SIG-M5 (cell line): ENCODE results near the gene WDR75.
"Not testable (repeated sequence)": the region's sequence is repeated elsewhere in the genome, so short reads cannot be mapped to it uniquely, and the experiment has no call there.

Source experiments
- DNase-seq: peaks from one replicate; lab custom pipeline; 2025; lab: John Stamatoyannopoulos, UW

WDR75 gene

DNA sequence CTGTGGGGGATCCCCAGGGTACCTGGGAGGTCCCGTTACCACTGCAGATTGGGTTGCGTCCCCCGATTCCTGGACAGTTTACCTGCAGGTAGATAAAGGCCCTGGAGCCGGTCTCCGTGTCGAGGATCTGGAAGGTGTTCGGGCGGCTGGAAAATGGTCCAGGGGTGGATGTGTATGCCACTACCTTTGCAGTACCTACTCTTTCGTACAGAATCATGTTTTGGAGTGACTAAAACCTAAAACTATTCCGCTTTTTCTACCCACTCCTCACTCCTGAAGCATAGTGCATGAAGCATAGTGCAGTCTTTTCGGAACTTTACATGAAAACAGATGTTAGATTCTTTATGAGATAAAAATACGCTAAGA lies 418 bp downstream of the WDR75 start:
- DNase-seq = no peak

DNA sequence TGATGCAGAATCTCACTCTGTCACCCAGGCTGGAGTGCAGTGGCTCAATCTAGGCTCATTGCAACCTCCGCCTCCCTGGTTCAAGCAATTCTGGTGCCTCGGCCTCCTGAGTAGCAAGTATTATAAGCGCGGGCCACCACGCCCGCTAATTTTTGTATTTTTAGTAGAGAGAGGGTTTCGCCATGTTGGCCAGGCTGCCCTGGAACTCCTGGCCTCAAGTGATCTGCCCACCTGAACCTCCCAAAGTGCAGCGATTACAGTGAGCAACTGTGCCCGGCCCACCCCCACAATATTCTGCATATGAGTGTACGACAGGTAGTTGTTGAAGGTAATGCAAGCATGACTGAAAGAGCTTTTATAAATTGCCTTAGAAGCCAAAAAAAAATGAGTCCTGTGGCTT lies 1.2 kb downstream of the WDR75 start:
- DNase-seq = no peak

- DNase-seq = no peak
These were observed 3.0 kb downstream of the WDR75 start for GRCh38 chr2:189444322-189444721.

DNA sequence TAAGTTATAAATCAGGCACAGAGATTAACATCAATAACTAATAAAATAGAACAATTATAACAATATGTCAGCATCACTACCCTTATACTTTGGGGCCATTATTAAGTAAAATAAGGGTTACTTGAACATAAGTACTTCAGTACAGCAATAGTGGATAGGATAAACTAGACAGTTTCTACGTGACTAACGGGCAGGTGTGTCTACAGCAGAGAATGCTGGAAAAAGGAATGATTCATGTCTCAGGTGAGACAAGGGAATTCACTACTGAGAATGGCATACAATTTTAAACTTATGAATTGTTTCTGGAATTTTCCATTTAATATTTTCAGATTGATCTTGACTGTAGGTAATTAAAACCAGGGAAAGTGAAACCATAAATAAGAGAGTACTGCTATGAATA lies 5.5 kb downstream of the WDR75 start:
- no peak for DNase-seq

DNA sequence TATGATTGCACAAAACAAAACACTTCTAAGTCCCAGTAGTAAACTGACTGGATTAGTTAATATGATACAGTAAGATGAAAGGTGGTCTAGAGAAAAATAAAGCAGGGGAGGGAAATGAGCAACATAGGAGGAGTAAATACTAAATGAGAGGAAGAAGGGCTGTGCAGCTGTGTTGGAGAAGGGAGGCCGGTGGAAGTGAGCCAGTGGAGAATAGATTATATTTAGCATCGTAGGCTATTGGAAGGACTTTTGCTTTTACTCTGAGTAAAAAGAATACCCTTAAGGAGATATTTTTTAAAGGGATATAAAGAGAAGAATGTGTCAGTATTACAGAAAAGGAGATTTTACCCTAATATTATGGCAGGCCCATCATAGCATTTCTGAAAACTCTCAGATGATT lies 12.7 kb downstream of the WDR75 start:
- no peak for DNase-seq

- DNase-seq = no peak
These were observed 23.8 kb downstream of the WDR75 start for GRCh38 chr2:189465076-189465475.

DNA sequence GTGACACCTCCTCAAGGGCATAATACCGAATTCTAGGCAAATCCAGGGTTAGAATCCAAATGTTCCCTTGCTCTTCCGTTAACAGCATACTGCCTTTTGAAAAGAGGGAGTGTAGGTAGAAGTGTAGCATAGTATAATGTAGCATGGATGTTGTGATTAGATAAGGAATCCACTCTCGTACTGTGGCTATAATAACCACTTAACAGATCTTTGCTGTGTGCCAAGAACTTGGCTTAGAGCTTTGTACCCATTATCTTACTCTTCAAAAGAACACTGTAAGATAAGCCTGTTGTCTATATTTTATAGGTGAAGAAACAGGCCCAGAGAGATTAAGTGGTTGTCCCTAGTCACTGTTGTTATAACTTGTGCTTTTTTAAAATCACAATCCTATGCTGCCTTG lies 24.2 kb downstream of the WDR75 start:
- no peak for DNase-seq

- no peak for DNase-seq
These were observed 24.8 kb downstream of the WDR75 start for GRCh38 chr2:189466046-189466445.

DNA sequence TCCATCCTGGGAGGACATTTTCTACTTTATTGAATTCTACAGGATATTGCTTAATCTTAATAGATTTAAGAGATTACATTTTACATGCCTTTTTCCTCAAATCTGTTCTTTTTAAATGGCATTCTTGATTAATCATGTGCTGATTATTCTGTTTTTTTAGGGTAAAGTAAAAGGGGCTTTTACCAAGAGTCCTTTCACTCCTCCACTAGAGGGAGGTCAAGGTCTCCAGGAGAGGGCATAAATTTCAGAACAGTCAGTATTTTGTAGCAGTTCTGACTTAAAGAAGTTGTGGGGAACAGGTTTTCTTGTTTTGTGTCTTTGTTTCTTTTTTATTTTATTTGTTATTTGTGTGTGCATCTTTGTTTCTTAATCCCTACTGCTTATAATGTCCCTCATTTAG lies 25.4 kb downstream of the WDR75 start:
- DNase-seq = no peak

GRCh38 chr2:189467160-189467559 lies 25.9 kb downstream of the WDR75 start:
- DNase-seq = no peak

DNA sequence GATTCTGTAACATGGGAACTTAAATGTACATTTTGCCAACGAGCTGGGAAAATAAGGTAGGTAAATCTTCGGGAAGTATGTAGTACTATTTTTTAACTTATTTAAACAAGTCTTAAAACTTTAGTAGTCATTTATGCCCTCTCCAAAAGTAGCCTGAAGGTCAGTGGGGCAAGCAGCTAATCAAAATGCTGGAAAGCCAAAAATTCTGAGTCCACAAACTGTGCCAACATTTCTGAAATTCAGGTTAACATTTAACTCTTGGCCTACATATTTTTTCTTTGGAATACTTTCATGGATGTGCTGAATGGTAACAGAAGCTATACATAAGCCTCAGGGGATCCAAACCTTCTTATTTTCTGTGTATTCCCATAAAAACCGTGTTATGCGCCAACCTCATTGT lies 26.3 kb downstream of the WDR75 start:
- DNase-seq = no peak

DNA sequence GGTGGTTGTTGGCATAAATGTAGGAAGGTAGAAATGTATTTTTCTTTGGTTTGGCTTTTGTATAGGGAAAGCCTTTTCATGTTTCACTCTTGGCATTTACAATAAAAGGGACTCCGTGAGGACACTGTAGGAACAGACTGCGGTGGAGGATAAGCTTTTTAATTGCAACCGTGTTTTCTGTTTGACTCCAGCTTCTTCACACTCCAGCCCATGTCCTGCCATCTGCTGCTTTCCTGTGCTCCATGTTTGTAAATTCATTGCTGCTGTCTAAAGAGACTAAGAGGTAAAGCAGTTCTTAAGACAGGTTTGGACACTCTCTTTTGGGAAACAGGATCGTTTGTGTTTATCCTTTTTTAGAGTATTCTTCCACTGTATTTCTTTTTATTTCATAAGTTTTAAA lies 33.3 kb downstream of the WDR75 start:
- DNase-seq = no peak

- DNase-seq = no peak
These were observed 36.5 kb downstream of the WDR75 start for GRCh38 chr2:189477756-189478155.

DNA sequence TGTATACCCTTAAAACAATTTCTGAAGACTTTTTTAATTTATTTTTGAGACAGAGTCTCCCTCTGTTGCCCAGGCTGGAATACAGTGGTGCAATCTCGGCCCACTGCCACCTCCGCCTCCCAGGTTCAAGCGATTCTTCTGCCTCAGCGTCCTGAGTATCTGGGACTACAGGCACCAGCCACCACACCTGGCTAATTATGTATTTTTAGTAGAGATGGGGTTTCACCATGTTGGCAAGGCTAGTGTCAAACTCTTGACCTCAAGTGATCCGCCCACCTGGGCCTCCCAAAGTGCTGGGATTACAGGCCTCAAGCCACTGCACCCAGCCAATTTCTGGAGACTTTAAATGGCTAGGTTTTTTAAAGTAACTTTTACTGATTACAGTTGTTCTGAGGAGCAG lies 37.0 kb downstream of the WDR75 start:
- DNase-seq = not testable (repeated sequence)

GRCh38 chr2:189481071-189481470 lies 39.8 kb downstream of the WDR75 start:
- no peak for DNase-seq

- DNase-seq = no peak
These were observed 42.3 kb downstream of the WDR75 start for GRCh38 chr2:189483571-189483970.

DNA sequence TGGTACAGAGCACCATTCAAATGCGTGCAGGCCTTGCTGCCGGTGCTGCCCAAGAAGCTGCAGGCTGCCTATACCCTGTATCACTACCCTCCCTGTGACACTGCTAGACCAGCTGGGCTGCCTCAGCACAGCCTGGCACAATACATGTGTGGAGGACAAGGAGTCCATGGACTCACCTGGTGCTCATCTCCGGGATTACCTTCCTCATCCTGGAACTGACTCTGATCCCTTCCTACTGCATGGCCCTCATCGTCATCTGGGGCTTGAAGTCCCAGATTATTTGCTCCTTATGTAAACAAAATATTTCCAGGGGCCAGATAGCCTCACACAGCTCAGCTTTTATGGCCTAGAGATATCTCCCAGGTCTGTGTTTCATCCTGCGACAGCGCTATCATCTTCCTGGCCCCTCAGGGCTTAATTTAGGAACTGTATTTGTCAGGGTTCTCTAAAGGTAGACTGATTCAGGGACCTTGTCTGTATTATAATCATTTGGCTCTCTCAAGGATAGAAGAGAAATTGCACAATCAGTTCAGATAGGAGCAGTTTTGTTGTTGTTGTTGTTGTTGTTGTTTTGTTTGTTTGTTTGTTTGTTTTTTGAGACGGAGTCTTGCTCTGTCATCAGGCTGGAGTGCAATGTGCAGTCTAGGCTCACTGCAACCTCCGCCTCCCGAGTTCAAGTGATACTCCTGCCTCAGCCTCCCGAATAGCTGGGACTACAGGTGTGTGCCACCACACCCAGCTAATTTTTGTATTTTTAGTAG lies 42.9 kb downstream of the WDR75 start:
- no peak for DNase-seq

DNA sequence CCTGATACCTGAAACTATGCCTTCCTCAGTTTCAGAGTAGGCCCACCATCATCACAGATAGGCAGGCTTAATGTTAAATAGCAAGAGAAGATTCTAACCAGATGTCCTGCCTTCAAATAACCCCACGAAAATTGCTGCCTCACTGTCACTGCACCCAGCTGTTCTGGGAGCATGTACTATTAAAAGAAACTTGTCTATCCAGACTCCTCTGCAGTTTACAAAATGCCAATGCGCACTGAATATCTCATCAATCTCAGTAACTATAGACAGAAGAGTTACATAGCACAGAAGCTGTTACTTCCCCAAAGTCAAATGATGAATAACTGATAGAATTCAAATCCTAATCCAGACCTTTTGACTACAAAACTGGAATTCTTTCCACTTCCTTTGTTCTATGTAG lies 43.9 kb downstream of the WDR75 start:
- no peak for DNase-seq

DNA sequence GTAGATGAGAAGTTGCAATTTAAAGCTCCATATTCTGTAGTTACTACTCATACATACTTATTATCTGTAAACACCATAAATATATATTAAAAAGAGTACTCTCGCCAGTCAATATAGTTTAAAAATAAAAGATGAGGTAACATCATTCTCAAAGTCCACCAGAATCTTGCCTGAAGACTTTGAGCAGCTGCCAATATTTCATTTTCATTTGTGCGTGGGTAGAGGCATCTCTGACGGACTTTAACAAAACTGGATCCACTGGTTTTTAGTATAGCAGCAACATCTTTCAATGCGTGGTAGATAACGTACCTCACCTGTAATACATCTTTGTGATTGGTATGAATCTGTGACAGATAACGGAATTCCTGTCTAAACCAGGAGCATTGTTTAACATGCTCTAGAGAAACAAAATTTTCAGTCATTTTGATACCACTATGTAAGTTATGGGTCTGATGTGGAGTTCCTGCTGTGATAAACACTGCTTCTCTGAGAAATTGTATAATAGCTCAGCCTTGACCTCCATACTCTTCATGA lies 45.0 kb downstream of the WDR75 start:
- no peak for DNase-seq

- DNase-seq = no peak
These were observed 46.2 kb downstream of the WDR75 start for GRCh38 chr2:189487283-189488007.

DNA sequence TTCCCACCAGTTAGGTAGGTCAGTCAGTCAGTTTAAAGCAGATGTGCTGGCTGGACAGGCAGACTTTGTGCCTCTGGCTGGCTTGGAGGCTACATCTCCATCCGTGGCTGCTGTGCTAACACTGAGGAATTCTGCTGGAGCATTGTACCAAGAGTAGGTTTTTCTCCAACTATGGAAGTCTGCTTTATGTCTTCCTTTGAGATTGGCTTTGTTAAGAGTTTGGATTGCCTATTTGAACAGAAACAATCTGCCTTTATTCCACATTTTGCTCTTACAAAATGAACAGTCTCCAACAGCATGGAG lies 46.7 kb downstream of the WDR75 start:
- DNase-seq = no peak

GRCh38 chr2:189492451-189492850 lies 51.2 kb downstream of the WDR75 start:
- DNase-seq = no peak

GRCh38 chr2:189498205-189498604 lies 56.9 kb downstream of the WDR75 start:
- DNase-seq = no peak

- no peak for DNase-seq
These were observed 57.9 kb downstream of the WDR75 start for GRCh38 chr2:189499137-189499536.
